Measurements from ENCODE around the gene RAMP1. TPM values are rescaled to one million over a fixed set of nuclear protein-coding genes. Genes with fewer than 3 reads are reported as not detected.

Gene RAMP1
- total RNA-seq, 2 donors from 2014 or later: 239 to 275 TPM

DNA sequence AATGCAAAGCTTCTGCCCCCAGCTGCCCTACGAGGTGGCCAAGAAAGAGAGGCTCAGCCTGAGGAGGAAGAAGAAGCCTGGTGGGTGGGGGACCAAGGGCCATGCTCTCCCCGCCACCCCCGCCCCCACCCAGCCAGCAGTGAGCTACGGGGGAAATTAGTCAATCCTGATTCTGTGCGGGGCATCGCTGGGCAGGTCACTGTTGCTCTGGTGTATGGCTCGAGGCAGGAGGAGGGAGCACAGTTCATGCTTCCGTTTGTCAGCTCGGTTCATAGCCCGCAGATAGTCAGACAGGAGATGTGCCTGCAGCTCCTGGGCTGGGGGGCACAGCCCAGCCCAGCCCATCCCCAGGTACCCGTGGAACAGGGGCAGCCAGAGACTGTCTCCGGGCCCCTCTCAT lies 17.1 kb downstream of the RAMP1 start:
- TF ChIP-seq, protein P1, sequence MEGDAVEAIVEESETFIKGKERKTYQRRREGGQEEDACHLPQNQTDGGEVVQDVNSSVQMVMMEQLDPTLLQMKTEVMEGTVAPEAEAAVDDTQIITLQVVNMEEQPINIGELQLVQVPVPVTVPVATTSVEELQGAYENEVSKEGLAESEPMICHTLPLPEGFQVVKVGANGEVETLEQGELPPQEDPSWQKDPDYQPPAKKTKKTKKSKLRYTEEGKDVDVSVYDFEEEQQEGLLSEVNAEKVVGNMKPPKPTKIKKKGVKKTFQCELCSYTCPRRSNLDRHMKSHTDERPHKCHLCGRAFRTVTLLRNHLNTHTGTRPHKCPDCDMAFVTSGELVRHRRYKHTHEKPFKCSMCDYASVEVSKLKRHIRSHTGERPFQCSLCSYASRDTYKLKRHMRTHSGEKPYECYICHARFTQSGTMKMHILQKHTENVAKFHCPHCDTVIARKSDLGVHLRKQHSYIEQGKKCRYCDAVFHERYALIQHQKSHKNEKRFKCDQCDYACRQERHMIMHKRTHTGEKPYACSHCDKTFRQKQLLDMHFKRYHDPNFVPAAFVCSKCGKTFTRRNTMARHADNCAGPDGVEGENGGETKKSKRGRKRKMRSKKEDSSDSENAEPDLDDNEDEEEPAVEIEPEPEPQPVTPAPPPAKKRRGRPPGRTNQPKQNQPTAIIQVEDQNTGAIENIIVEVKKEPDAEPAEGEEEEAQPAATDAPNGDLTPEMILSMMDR (IDR thresholded peaks at IDR 0.05): no peak
- Histone ChIP-seq H3K4me1 (peaks cover 0 to 48% of the 10 kb centered on the region in 2 donors), H3K27ac (peak overlapping the region; percentile 5 to 46), H3K36me3 (peaks cover 14% of the 10 kb centered on the region), H3K27me3 (no peaks in the 10 kb centered on the region), H3K9me3 (no peaks in the 10 kb centered on the region), H3K4me3 (no peak overlapping the region)
- DNase-seq (ENCODE audit: low spot score): no peak

DNA sequence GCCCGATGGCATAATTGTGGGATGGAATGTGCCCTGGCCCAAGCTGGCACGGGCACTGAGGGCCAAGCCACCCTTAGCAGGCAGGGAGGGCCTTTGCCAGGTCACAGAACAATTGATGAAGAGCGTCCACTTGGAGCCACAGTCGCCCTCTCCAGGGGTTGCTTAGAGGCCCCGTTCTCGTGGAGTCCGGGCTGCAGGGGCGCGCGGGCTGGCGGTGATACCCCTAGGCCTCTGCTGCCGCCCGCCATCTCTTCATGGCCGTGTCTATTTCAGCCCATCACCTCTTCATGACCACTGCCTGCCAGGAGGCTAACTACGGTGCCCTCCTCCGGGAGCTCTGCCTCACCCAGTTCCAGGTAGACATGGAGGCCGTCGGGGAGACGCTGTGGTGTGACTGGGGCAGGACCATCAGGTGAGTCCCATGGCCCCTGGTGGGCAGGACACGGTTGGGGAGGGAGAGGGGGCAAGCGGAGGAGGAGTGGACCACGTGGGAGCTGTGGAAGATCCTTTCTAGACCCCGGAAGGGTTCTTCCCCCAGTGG lies 17.6 kb downstream of the RAMP1 start:
- TF ChIP-seq, protein P1 (IDR thresholded peaks at IDR 0.05): no peak

DNA sequence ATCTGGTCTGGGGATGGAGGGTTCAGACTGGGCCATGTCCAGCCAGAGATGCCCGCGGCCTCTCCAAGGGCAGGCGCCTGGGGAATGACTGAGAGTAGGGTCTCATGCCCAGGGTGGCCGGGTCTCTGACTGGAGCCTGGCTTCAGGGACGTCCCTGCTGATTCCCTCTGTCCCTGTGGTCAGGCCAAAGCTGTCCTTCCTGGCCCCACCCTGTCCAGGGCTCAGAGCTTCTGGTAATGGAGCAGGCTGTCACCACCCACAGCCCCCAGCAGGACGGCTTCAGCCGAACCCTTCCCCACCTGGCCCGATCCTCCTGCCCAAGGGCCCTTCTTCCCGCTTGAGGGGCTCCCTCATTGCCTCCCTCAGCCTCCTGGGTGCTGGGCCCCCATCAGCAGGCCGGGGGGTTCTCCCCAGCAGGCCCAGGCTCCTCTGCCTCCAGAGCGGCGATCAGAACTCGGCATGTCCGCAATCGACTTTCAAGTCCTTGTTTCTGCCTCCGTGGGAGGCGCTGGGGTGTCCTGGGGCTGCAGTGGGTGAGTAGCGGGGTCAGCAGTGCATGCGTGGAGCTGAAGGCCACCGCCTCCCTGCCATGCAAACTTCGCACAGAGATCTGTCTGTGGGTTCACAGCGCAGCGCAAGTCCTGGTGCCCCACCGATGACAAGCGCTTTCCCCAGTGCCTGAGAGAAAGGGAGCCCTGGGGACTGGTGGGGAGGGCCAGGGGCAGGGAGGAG lies 18.3 kb downstream of the RAMP1 start:
- Histone ChIP-seq H3K4me1 (peaks cover 0 to 41% of the 10 kb centered on the region in 2 donors), H3K36me3 (peaks cover 17% of the 10 kb centered on the region), H3K27me3 (no peaks in the 10 kb centered on the region), H3K27ac (peak overlapping the region; percentile 36 to 56), H3K4me3 (no peak overlapping the region), H3K9me3 (no peaks in the 10 kb centered on the region)
- no peak for DNase-seq (ENCODE audit: low spot score)
- TF ChIP-seq, protein P1 (IDR thresholded peaks at IDR 0.05): no peak

More for the DNA sequence above, 17.6 kb downstream of the RAMP1 start:
- Histone ChIP-seq H3K4me3 (no peak overlapping the region), H3K36me3 (peaks cover 17% of the 10 kb centered on the region), H3K4me1 (peaks cover 0 to 43% of the 10 kb centered on the region in 2 donors), H3K27me3 (no peaks in the 10 kb centered on the region), H3K27ac (peak overlapping the region in 1 of 2 donors; percentile 46), H3K9me3 (no peaks in the 10 kb centered on the region)
- no peak for DNase-seq (ENCODE audit: low spot score)

DNA sequence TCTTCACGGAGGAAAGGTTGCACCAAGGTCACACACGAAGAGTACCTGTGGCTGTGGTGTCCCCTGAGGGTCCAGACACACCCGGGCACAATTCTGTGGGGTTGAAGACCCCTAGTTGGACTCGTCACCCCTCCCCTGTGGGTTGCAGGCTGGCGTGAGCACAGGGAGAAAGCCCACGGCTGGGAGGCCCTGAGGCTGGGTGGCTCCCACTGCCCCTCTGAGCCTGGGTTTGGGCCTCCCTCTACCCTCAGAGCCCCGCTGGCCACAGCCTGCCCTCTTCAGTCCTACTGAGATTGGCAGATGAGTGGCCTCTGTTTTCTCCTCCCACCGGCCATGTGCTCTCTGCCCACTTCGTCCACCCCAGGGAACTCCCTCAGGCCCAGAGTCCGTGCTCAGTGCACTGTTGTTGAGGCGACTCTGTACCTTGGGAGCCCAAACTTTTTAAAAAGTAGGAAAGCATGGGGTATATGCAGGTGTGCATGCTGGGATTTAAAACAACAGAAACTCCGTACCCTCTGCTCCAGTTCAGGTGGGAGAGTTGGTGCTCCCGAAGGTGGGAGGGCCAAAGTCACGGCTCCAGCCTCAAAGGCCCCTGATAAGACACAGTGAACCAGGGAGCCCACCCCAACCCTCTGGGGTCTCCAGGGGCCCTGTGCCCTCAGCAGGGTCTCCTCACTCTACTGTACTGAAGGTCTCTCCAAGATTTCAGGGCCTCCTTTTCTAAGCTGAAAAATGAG lies 19.1 kb downstream of the RAMP1 start:
- no peak overlapping the region for H3K4me3 ChIP-seq
- TF ChIP-seq, protein P1 (IDR thresholded peaks at IDR 0.05): no peak
- H3K27ac ChIP-seq: peak overlapping the region; percentile 36 to 56
- H3K9me3 ChIP-seq: no peaks in the 10 kb centered on the region
- no peak for DNase-seq (ENCODE audit: low spot score)
- peaks cover 0 to 41% of the 10 kb centered on the region in 2 donors for H3K4me1 ChIP-seq
- H3K27me3 ChIP-seq: no peaks in the 10 kb centered on the region
- peaks cover 17% of the 10 kb centered on the region for H3K36me3 ChIP-seq

DNA sequence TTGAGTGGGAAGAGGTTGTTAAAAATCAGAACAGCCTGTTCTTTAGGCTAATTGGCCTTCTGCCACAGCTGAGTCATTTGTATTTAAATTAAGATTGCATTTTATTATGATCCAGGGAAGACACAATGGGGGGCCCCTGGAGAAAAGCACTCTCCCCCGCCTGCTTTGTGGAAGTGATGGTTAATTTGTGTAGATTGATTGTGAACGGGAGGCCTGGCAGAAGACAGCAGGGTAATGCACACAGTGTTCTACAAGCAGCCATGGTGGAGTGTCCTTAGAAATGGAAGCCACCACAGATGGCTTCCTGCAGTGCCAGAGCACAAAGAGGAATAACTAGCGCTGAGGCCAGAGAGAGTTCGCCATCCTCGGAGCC lies 19.6 kb downstream of the RAMP1 start:
- Histone ChIP-seq H3K27ac (peak overlapping the region; percentile 36 to 56), H3K36me3 (peaks cover 17% of the 10 kb centered on the region), H3K4me1 (peaks cover 0 to 37% of the 10 kb centered on the region in 2 donors), H3K27me3 (no peaks in the 10 kb centered on the region), H3K4me3 (no peak overlapping the region), H3K9me3 (no peaks in the 10 kb centered on the region)
- TF ChIP-seq, protein P1 (IDR thresholded peaks at IDR 0.05): no peak
- DNase-seq (ENCODE audit: low spot score): no peak

All from right atrium auricular region (tissue), 2 donors.